IMR-90 (cell line): Measurements from ENCODE around the gene ITPK1.

Experiments
- MXI1 ChIP-seq: IDR thresholded peaks from 2 replicates; pipeline ENCODE4 v1.6.1; 2012; ENCODE audit warnings: low read depth, mild to moderate bottlenecking, low read length, moderate library complexity, borderline replicate concordance
- POLR2A ChIP-seq: IDR thresholded peaks from 2 replicates; pipeline ENCODE4 v1.6.1; 2012; ENCODE audit warnings: mild to moderate bottlenecking, low read depth, low read length
- SMC3 ChIP-seq: fragments of 150-350 bp; IDR thresholded peaks from 2 replicates; pipeline ENCODE4 v1.6.1; 2016; ENCODE audit warnings: low read depth, mild to moderate bottlenecking, antibody characterized with exemption, low read length, moderate library complexity
- TF ChIP-seq, protein P1 (sequence below): conservative IDR thresholded peaks from 2 replicates; pipeline ENCODE4 v1.5.1; 2012; ENCODE audit warnings: mild to moderate bottlenecking, low read depth, low read length, improper control_type of control experiment

DNA sequence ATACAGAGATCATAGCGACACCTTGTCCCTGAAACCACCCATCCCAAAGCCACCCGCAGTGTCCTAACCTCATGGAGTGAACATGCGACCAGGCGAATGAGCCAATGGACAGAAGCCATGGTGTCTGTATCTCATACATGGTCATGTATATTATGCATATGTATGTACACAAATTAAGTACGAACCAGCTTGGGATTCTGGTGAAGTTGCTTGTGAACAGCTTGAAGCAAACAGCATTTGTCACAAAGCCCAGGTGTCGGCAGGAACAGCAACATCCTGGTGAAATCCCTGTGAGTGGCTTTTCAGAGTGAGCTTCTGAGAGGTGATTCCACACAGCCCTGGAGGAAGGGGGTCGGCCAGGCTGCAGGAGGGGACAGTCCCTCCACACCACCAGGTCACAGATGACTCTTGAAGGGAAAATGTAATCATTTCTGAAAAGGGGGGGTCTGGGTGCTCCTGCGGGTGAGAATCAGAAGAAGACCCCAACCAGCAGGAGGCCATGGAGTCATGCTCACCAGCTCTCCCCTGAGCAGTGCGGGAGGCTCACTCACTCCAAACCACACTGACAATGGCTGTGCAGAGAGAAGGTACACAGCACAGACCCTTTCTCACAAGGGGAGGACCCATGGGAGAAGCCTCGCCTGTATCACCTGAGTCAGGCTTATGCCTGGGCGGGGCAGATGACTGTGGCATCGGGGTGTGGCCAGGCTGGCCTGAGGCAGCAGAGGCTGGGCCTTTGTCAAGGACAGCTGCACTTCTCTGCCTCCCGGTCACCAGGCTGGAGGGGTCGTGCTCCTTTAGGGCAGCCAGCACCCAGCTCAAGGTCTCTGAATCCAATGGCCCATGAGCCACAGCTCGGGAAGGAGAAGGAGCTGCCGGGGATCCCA lies 178.4 kb downstream of the ITPK1 start:
- TF ChIP-seq POLR2A (no peak), MXI1 (no peak), SMC3 (no peak)
- TF ChIP-seq, protein P1, sequence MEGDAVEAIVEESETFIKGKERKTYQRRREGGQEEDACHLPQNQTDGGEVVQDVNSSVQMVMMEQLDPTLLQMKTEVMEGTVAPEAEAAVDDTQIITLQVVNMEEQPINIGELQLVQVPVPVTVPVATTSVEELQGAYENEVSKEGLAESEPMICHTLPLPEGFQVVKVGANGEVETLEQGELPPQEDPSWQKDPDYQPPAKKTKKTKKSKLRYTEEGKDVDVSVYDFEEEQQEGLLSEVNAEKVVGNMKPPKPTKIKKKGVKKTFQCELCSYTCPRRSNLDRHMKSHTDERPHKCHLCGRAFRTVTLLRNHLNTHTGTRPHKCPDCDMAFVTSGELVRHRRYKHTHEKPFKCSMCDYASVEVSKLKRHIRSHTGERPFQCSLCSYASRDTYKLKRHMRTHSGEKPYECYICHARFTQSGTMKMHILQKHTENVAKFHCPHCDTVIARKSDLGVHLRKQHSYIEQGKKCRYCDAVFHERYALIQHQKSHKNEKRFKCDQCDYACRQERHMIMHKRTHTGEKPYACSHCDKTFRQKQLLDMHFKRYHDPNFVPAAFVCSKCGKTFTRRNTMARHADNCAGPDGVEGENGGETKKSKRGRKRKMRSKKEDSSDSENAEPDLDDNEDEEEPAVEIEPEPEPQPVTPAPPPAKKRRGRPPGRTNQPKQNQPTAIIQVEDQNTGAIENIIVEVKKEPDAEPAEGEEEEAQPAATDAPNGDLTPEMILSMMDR = no peak
